Non-pigmented ciliary epithelial cell (primary cell): ENCODE results near the gene LINGO4.

Source experiments
- DNase-seq: peaks from one replicate; pipeline ENCODE4 v3.0.0-alpha.2; 2010; ENCODE audit warnings: low read depth

Gene LINGO4

DNA sequence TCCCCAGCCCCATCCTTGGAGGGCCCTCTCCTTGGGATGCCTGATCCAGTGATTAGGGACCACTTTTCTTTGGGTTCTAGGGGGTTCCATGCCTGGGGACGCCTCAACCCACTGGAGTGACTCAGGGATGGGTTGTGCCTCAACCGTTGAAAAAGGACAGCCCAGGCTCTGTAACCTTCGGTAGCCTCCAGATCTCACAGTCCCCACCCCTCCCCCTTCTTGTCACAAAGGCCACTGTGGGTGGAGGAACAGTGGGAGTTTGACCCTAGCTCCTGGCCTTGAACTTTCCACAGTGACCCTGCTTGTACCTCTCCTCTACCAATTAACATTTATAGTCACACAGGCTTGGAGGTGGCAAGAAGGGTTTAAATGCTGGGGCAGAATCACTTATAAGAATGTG, 29.0 kb upstream of the LINGO4 start:
- no peak for DNase-seq

DNA sequence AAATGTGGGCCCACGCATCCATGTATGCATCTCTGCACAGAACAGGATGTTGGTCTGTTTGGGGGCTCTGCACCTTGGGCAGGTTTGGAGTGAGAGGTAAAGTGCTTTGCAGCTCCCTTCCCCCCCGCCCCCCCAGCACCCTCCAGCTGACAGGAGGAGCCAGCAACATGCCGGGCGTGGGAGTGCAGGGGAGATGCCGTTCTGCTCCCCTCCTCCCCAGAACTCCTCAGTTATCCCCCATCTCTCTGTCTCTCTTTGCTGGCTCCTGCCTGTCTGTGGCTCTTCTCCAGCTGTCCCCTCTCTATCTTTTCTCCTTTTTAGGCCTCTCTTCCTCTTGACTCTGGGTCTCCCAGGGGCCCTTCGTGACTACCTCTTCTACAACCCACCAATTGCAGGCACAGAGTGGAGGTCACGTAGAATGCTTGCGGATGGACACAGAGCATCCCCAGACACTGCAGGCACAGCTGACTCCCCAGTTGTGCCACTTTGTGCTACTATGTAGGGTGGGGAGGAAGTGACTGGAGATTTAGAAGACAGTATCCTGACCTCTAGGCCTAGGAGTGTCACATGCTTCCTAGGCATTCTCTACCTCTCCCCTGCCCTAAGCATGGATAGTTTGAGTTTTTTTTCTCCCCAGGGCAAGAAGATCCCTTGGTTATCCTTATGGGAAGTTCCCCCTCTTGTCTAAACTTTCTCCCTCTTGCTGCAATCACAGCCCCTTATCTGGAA, 28.1 kb upstream of the LINGO4 start:
- no peak for DNase-seq

DNA sequence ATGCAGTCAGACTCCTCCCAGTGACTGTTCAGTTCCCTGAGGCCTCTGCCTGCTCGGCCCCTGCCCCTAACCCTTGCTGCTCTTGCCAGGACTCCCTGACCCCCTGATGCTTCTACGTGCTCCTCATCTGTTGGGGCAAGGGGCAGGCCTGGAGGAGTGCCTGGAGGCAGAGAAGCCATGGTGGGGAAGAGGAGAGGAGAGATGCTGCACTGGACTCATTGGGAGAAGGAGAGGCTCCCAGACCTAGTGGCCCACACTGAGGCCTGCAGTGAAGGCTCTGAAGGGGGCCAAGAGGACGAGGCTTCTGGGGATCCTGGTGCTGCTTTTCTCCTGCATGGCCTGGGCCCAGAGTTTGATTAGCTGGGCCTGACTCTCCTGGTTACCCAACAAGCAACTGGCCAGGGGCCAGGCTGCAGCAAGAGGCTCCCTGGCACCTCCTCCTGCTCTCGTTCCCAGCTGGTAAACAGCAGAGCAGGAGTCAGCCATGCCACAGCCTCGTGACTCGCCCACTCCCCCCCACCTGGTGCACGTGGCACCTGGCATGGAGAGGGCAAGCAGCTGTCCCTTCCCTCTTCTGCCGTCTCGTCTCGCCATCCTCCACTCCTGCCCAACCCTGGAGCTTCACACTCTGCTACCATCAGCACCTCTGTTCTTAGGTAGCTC, 27.2 kb upstream of the LINGO4 start:
- no peak for DNase-seq

GRCh38 chr1:151831605-151832004, 26.4 kb upstream of the LINGO4 start, which contains the start of gene RORC:
TSS of gene RORC (minus strand) at chr1:151831802. CDS start at chr1:151831764, 38 bp downstream.
- DNase-seq = no peak

DNA sequence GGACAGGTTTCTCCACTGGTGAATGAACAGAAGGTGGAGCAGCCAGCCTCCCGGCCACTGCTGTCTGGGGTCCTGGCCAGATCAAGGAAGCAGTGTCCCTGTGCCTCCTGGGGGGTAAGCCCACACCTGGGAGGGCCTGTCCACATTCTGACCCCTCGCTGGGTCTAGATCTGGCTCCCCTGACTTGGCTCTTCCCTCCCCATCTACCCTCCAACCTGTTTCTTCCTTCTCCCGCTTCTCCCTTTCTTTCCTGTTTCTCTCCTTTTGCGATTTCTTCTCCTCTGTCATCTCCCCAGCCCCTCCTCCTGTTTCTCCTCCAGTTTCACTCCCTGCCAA, 26.0 kb upstream of the LINGO4 start:
- no peak for DNase-seq

GRCh38 chr1:151830055-151830454, 24.8 kb upstream of the LINGO4 start:
- no peak for DNase-seq

DNA sequence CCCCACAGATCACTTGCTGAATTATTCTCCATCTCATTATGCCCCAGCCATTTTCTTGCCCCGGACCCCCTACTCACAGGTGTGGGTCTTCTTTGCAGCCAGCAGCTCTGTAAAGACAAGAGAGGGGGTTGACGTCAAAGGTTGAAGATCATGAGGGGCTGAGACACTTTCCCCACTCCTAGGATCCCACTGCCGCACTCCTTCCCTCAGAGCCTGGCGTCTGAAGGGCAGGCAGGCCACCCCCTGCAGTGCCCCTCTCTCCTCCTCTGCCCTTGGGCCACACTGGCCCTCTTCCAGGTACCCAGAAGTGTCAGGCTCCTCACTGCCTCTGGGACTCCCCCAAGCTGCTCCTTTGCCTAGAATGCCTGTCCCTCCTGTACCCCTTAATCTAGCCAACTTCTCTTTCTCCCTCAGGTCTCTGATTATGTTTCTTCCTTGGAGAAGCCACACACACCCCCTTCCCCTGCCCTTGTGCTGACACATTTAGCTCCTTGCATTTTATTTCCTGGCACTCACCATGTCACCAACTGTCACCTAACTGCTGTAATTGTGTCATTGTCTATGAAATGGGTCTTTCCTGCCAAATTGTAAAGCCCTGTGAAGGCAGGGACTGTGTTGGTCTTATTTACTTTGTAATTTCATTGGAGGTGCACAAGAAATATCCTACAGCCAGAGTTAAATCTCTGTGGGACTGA, 24.3 kb upstream of the LINGO4 start:
- DNase-seq = no peak

DNA sequence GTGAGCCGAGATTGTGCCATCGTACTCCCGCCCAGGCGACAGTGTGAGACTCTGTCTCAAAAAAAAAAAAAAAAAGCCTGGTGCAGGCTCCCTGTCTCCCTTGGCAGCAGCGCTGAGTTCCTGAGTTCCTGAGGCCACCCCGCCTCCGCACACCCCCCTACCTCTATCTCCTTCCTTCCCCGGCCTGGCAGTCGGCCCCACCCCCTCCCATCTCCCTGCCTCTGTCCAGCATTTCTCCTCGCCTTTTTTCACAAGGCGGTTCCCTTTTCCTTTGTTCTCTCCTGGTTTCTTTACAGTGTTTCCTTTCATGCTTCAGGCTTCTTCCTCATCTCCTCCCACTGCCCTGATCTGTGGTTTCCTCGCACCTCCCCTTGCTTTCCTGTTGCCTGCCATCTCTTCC, 23.7 kb upstream of the LINGO4 start:
- DNase-seq = no peak

DNA sequence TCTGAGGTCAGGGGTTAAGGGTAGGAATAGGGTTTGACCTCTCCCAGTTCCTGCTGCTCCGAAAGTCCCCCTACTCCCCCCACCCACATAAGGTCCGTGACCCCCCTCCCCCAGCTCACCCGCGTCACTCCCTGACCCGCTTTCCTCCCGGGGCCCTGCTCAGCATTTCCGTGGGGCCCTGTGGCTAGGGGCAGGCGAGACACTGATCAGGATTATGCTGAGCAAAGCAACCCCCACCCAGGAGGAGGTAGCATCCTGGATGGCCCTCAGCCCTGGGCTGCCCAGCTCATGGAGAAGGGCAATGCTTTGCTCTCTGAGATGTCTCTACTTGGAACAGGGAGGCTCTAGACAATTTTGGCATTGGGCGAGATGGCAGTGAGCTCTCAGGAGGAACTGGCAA, 22.6 kb upstream of the LINGO4 start:
- DNase-seq = no peak

DNA sequence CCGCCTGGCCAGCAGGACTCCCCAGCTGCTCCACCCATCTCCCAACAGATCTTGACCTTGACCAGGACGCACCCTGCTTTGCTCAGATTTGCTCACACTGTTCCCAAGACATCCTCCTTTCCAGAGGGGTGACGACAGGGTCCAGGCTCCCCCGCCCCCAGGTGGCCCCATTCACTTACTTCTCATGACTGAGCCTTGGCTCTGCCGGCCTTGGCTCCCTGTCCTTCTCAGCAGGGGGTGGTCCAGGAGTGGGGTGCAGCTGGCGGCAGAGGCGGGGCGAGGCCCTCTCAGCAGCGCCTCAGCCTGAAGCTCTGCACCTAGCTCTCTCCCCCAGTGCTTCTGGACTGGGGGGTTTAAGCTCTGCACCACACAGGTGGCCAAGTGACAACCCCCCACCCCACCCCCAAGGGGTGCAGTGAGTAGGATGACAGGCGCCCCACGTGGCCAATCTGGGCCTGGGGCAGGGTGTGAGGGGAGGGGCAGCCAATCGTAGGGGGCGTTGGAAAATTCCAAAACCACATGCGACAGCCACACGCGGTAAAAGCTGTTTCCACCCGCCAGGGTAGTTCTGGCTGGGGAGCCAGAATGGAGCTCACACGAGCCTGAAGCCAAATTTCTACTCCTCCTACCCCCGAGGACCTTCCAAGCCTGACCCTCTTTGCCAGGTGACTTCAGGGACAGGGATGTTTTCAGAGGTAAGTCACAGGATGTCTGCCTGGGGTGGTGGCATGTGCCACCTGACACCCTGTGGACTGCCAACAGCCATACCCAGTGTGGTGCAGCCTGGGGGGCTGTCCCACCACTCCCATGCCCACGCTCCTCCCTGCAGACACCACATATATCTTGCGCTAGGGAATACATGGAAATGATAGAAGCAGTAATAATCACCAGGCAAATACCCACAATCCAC, 20.8 kb upstream of the LINGO4 start:
- no peak for DNase-seq

- DNase-seq = no peak
Measured at GRCh38 chr1:151825204-151825603, 20.0 kb upstream of the LINGO4 start.

- no peak for DNase-seq
Measured at GRCh38 chr1:151823175-151823574, 18.0 kb upstream of the LINGO4 start.

- no peak for DNase-seq
Measured at GRCh38 chr1:151822404-151822803, 17.2 kb upstream of the LINGO4 start.

DNA sequence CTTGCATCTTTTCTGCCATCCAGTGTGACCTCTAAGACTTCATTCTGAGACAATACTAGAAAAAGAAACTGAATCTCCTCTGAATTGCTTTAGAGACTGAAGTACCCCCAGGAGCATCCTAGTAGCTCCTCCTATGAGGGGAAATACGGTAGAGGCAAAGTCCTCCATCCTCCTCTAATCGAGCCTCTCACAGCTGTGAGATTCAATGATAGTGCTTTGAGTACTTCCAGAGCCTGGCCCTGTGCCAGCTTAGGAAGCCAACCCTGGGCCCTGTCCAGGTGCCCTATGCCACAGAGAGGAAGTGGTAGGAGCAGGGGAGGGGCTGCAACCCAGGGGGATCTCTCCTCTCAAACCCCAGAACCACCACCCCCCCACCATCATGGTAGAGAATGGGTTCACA, 15.7 kb upstream of the LINGO4 start:
- no peak for DNase-seq

DNA sequence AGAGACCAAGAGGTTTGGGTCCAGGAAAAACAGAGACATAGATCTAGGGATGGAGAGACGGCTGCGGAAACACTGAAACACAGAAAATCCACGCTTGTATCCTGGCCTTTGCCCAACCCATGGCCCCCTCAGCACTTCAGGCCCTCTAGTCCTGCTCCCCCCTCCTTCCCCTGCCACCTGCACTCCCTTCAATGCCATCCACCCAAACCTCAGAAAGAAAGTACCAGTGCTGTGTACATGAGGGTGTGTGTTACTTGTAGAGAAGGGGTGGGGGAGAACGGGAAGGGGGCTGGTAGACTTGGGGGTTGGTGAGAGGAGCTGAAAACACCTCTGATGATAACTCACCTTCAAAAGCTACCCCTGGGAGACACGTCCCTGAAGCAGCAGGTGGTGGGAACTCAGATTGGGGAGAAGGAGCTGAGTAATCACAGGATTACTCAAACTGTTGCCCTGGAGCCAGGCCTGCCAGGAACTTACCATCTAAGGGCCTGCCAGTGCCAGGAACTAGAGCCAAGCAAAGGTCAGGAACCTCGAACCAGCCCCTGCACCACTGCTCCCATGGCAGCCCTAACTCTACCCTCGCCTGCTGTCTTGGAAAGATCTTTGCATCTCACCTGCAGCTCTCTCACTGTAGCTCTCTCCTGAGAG, 14.9 kb upstream of the LINGO4 start:
- no peak for DNase-seq

- DNase-seq = no peak
Measured at GRCh38 chr1:151819227-151819835, 14.1 kb upstream of the LINGO4 start.

- DNase-seq = no peak
Measured at GRCh38 chr1:151817353-151817730, 12.1 kb upstream of the LINGO4 start.

- DNase-seq = no peak
Measured at GRCh38 chr1:151816548-151817352, 11.5 kb upstream of the LINGO4 start.

- no peak for DNase-seq
Measured at GRCh38 chr1:151815716-151816327, 10.6 kb upstream of the LINGO4 start.

DNA sequence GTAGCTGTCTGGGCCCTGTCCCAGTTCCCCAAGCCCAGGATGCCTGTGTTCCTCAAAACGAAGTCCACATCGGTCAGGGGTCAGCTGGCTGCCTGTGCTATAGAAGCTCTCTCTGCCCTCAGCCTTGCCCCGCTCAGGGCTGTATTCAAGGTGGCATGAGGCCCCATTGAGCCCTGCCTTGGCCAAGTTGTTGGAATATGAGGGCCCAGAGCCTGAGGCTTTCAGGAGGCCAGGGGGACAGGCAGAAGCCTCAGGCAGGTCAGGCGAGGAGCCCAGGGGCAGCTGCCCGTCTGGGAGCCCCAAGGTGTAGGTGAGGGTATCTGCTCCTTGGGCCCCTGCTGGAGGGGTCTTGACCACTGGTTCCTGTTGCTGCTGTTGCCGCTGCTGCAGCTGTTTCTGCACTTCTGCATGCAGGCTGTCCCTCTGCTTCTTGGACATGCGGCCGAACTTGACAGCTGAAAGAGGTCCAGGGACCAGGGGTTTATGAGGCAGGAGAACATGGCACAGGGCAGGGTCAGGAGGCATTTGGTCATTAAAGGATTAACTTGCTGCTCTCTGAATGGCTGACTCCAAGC, 9.8 kb upstream of the LINGO4 start:
- DNase-seq = no peak
